Measurements from ENCODE around the gene PSMD13.

GRCh38 chr11:224424-224823 is 12.4 kb upstream of the PSMD13 start:
- TF ChIP-seq CTCF (IDR thresholded peaks at IDR 0.05) (no peak), POLR2A (IDR thresholded peaks at IDR 0.05) (no peak)
